Psoas muscle (tissue), 8 donors: ENCODE results near the gene MRPL17. TPM values are rescaled to one million over a fixed set of nuclear protein-coding genes. Genes with fewer than 3 reads are reported as not detected.

Experiments used
- ATAC-seq, 4 donors: fragments of 200-7000 bp; cut with Tn5 transposase; one replicate each; pipeline ENCODE4 v1.9.1; 2020; ENCODE audit warnings: moderate library complexity in 3 of 4, mild to moderate bottlenecking in 2 of 4
- DNase-seq, 2 donors: peaks; one replicate each; pipeline ENCODE4 v3.0.0-alpha.2; 2020
- H3K27ac ChIP-seq: fragments of 200-600 bp; one replicate; pipeline ENCODE4 v1.8.0; 2022
- H3K27me3 ChIP-seq, 3 donors: fragments of 200-600 bp in 1 of 3; one replicate each; pipeline versions ENCODE4 v1.6.1 to v1.8.0; 2013 to 2022; ENCODE audit warnings: low read length in 2 of 3, mild to moderate bottlenecking in 2 of 3, moderate library complexity in 1 of 3; ENCODE audit not compliant: insufficient read depth in 3 of 3
- H3K36me3 ChIP-seq, 2 donors: fragments of 200-600 bp in 1 of 2; one replicate each; pipeline versions ENCODE4 v1.6.1 to v1.8.0; 2013 to 2022; ENCODE audit warnings: low read depth in 1 of 2, mild to moderate bottlenecking in 1 of 2, moderate library complexity in 1 of 2; ENCODE audit not compliant: insufficient read depth in 1 of 2
- H3K4me1 ChIP-seq: fragments of 200-600 bp; one replicate; pipeline ENCODE4 v1.8.0; 2022
- H3K4me3 ChIP-seq: fragments of 200-600 bp; one replicate; pipeline ENCODE4 v1.8.0; 2022; ENCODE audit warnings: mild to moderate bottlenecking
- H3K9me3 ChIP-seq: fragments of 200-600 bp; one replicate; pipeline ENCODE4 v1.8.0; 2022
- WGBS, 3 donors: extraction: QIAGEN DNeasy Blood & Tissue Kit; methylation state at CpG; one replicate each; pipeline versions ENCODE4 v1.1.6 to v1.1.7; 2013; 5-methylcytosine and 5-hydroxymethylcytosine counted together
- intact Hi-C, 2 donors: fragments of 100-400 bp; cut with DNase I; formaldehyde crosslinking; loops; one replicate each; pipeline versions ENCODE4 v1.11.0 to v1.14.2; 2022
- polyA plus RNA-seq, 3 donors: library from polyadenylated mRNA; stranded (reverse); fragments of 200-250 nt; gene quantifications; one replicate each; pipeline ENCODE4 v1.2.3, GENCODE V29; 2013
- total RNA-seq, 4 donors: library from RNA; stranded (reverse); fragmentation: NEBNext Ultra II Directional in 2 of 4; extraction: Animal tissue kit (Norgen Biotek cat#: 25700) in 2 of 4; gene quantifications; one replicate each; pipeline versions ENCODE4 v1.2.1 to v1.2.4, GENCODE V29; 2021 to 2023
- TF ChIP-seq, protein P1 (sequence below): fragments of 200-600 bp; IDR thresholded peaks from one replicate; pipeline ENCODE4 v1.8.0; 2022; ENCODE audit warnings: antibody characterized with exemption
- donor health status: healthy with polysubstance abuse.
- donor health status: DM: no; HTN: no; CAD: no; lungs with moderate emphysema.
- donor health status: Bipolar disorder and iron deficiency.
- donor health status: healthy.
- donor health status: DM: yes; HTN: yes; CAD: no.
- donor health status: DM: no; HTN: no; CAD: no.
- donor health status: DM: no; HTN: no; CAD: no.
- donor health status: DM: yes; HTN: yes; CAD: no.

MRPL17 gene
- total and polyA plus RNA-seq, 7 donors, result 27.2 to 95.6 (median 43.0) TPM

DNA sequence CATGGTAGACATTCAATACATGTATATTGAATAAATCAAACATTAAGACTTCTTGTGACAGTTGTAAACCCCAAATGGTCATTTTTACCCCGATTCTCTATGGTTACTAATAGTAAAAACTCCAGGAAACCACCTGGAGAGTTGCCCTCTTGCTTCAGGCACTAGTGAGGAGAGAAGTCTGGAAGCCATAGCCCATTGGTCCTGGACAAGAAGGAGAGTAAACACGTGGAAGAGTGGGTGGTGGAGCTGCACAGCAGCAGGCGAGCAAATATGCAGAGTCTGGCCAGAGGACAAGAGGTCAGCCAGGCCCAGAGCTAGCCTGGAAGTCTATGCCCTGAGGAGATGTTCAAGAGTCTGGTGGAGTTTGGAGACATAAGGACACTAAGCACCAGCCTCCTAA, 45.3 kb downstream of the MRPL17 start:
- peaks cover 4% of the 10 kb centered on the region for H3K4me1 ChIP-seq

DNA sequence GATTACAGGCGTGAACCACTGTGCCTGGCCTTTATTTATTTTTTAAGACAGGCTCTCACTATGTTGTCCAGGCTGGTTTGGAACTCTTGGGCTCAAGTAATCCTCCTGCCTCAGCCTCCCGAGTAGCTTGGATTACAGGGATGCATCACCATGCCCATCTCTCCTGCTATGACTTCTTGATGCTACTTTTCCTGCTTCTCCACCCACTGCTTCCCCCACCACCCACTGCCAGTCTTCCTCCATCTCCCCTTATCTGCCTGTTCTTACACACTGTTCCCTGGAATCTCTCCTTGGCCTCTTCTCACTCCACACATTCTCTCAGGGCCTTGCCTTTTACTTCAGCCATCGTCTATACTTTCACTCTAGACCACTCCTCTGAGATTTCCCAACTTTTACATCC, 46.7 kb downstream of the MRPL17 start:
- ATAC-seq (no peak), DNase-seq (no peak)
- H3K36me3 ChIP-seq, result peaks cover 0 to 19% of the 10 kb centered on the region in 2 donors
- WGBS, 3 donors, result 76 to 87% (median 81%) methylated on average over 3 of the region's 3 CpGs
- H3K4me3 ChIP-seq, result no peak overlapping the region
- H3K27me3 ChIP-seq, result no peaks in the 10 kb centered on the region
- no peaks in the 10 kb centered on the region for H3K9me3 ChIP-seq
- TF ChIP-seq, protein P1, sequence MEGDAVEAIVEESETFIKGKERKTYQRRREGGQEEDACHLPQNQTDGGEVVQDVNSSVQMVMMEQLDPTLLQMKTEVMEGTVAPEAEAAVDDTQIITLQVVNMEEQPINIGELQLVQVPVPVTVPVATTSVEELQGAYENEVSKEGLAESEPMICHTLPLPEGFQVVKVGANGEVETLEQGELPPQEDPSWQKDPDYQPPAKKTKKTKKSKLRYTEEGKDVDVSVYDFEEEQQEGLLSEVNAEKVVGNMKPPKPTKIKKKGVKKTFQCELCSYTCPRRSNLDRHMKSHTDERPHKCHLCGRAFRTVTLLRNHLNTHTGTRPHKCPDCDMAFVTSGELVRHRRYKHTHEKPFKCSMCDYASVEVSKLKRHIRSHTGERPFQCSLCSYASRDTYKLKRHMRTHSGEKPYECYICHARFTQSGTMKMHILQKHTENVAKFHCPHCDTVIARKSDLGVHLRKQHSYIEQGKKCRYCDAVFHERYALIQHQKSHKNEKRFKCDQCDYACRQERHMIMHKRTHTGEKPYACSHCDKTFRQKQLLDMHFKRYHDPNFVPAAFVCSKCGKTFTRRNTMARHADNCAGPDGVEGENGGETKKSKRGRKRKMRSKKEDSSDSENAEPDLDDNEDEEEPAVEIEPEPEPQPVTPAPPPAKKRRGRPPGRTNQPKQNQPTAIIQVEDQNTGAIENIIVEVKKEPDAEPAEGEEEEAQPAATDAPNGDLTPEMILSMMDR, result no peak
- H3K4me1 ChIP-seq, result peaks cover 4% of the 10 kb centered on the region
- H3K27ac ChIP-seq, result no peak overlapping the region
- intact Hi-C loops, result no loop called here

More for the DNA sequence above, 45.3 kb downstream of the MRPL17 start:
- intact Hi-C loops, result no loop called here
- H3K36me3 ChIP-seq, result peaks cover 0 to 13% of the 10 kb centered on the region in 2 donors
- H3K9me3 ChIP-seq, result no peaks in the 10 kb centered on the region
- 8 to 17% (median 12%) methylated on average over 3 of the region's 3 CpGs for WGBS, 3 donors
- H3K27ac ChIP-seq, result no peak overlapping the region
- H3K4me3 ChIP-seq, result no peak overlapping the region
- DNase-seq (no peak), ATAC-seq (peak; percentile 28 to 57 (median 50))
- no peaks in the 10 kb centered on the region for H3K27me3 ChIP-seq
- TF ChIP-seq, protein P1, result no peak

DNA sequence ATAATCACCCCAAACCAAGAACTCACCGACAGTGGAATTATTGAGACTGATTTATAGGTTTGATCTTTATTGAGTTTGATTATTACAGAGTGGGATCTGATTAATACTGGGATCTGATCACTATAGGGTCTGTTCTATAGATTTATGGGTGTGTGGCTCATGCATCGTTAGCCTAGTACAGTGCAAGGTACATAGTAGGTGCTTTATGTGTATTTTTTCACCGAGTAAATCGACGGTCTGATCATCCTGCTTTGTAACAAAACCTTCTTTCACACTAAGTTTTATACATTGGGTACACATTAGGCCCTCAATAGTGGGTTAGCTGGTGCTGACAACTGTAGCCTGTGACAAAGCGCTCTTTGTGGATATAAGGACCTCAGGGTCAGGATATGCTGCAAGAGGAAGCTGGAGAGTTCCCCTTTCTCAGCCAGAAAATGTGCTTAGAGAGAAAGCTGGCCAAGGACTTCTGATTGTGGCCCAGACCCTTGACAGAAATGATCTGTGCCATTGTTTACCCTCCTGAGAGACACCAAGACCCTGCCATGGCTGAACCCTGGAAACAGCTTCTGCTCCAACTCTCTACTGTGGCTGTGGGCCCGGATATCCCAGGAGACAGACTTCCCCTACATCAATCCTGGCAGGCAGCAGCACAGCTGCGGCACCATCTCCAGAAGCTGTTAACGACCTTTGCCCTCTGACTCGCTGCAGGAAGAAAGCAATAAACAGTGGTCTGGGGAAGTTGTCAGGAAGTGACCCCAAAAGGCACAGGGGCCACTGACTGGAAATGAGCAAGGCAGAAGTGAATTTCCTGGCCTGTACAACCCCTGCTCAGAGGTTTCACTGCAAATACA, 47.8 kb downstream of the MRPL17 start:
- peak; percentile 51 to 81 for DNase-seq
- Histone ChIP-seq H3K9me3 (no peaks in the 10 kb centered on the region), H3K27ac (peak overlapping the region; percentile 46), H3K36me3 (peaks cover 0 to 12% of the 10 kb centered on the region in 2 donors), H3K4me1 (peaks cover 4% of the 10 kb centered on the region), H3K4me3 (no peak overlapping the region), H3K27me3 (no peaks in the 10 kb centered on the region)
- WGBS, 3 donors, result 33 to 42% (median 39%) methylated on average over 10 of the region's 10 CpGs
- TF ChIP-seq, protein P1, result no peak
- ATAC-seq, result peak; percentile 46 to 69 (median 54)
- intact Hi-C loops, result no loop called here

DNA sequence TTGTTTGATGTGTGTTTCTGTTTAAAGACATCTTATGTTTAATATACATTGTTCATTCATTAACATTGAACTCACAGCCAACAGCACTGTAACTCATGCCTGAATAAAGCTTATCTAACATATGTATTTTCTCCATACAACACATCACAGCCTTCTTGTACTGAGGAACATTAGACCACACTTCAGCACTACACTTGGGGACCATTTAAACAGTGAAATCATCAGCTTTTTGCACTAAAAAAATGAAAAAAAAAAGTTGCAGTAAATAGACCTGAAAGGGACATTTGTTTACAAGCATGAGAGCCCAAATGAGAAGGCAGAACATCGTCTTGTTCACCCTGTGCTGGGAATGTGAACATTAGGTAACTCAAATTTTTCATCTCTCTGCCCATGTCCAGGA, 48.6 kb downstream of the MRPL17 start:
- no peaks in the 10 kb centered on the region for H3K9me3 ChIP-seq
- 57 to 64% (median 64%) methylated on average over 1 of the region's 1 CpG for WGBS, 3 donors
- intact Hi-C loops, result no loop called here
- ATAC-seq (no peak), DNase-seq (no peak)
- no peak overlapping the region for H3K27ac ChIP-seq
- no peaks in the 10 kb centered on the region for H3K27me3 ChIP-seq
- peaks cover 0 to 10% of the 10 kb centered on the region in 2 donors for H3K36me3 ChIP-seq
- TF ChIP-seq, protein P1, result no peak
- no peak overlapping the region for H3K4me3 ChIP-seq
- peaks cover 4% of the 10 kb centered on the region for H3K4me1 ChIP-seq
